Endothelial cell of umbilical vein (primary cell): ENCODE data around the gene CROCC2. TPM values are rescaled to one million over a fixed set of nuclear protein-coding genes. Genes with fewer than 3 reads are reported as not detected.

Experiments used
- BruUV-seq: library from RNA; stranded (reverse); fragments of 400-500 nt; replicated peaks from 2 replicates; lab custom pipeline; 2021; lab: Mats Ljungman, UMichigan
- CTCF ChIA-PET: fragments of 300-600, 350-600 bp; sonication (Branson Sonifier 250); formaldehyde crosslinking; loops from one replicate; lab custom pipeline; 2021; ENCODE audit warnings: antibody characterized with exemption, inconsistent platforms; lab: Charles Lee
- POLR2A ChIA-PET: fragments of 300-600, 350-600 bp; sonication (Branson Sonifier 250); formaldehyde crosslinking; loops from one replicate; lab custom pipeline; 2021; ENCODE audit warnings: antibody characterized with exemption, inconsistent platforms; lab: Charles Lee
- DNase-seq: peaks from one replicate; pipeline ENCODE4 v3.0.0-alpha.2; 2011; ENCODE audit warnings: low read depth, low spot score
- FAIRE-seq: peaks from 2 replicates; lab custom pipeline; 2011; peaks lifted over from hg19 to GRCh38; lab: Jason Lieb, UNC
- H2AFZ ChIP-seq: 2 replicates; pipeline ENCODE4 v1.6.0; 2012; ENCODE audit warnings: low read depth, low read length, control low read depth, inconsistent platforms
- H3K27ac ChIP-seq: 2 replicates; pipeline ENCODE4 v1.5.1; 2011; ENCODE audit warnings: low read depth, mild to moderate bottlenecking, control low read depth, low read length, moderate library complexity; ENCODE audit not compliant: insufficient read depth
- H3K27me3 ChIP-seq, 2 experiments: 2 replicates each; pipeline versions ENCODE4 v1.6.0 to v1.6.1; 2011; ENCODE audit warnings: low read length in 2 of 2, mixed read lengths in 1 of 2; ENCODE audit not compliant: control insufficient read depth in 2 of 2, insufficient read depth in 2 of 2
- H3K36me3 ChIP-seq, 2 experiments: 2 replicates in 1 of 2; 3 replicates in 1 of 2; pipeline ENCODE4 v1.5.1; 2011; ENCODE audit warnings: low read length in 2 of 2, mild to moderate bottlenecking in 1 of 2, moderate library complexity in 1 of 2; ENCODE audit not compliant: control insufficient read depth in 2 of 2, insufficient read depth in 2 of 2; ENCODE audit errors: extremely low read depth in 1 of 2
- H3K4me1 ChIP-seq: 3 replicates; pipeline ENCODE4 v1.5.1; 2011; ENCODE audit warnings: mild to moderate bottlenecking, low read length; ENCODE audit not compliant: control insufficient read depth, insufficient read depth; ENCODE audit errors: extremely low read depth
- H3K4me2 ChIP-seq: 2 replicates; pipeline ENCODE4 v1.6.1; 2011; ENCODE audit warnings: low read length, control low read depth, mixed read lengths; ENCODE audit not compliant: insufficient read depth
- H3K4me3 ChIP-seq, 3 experiments: fragments of 200-600 bp in 1 of 3; sonication (generic), shearing (Covaris generic) in 1 of 3; replicated peaks in 1 of 3; 2 replicates each; pipeline ENCODE4 v1.5.1; 2011 to 2016; ENCODE audit warnings: control low read depth in 3 of 3, low read length in 3 of 3, mild to moderate bottlenecking in 2 of 3, inconsistent platforms in 1 of 3, low read depth in 1 of 3, moderate library complexity in 1 of 3; ENCODE audit not compliant: insufficient read depth in 1 of 3
- H3K79me2 ChIP-seq: 2 replicates; pipeline ENCODE4 v1.6.0; 2012; ENCODE audit warnings: low read length, inconsistent platforms; ENCODE audit not compliant: control insufficient read depth, insufficient read depth
- H3K9ac ChIP-seq: replicated peaks from 2 replicates; pipeline ENCODE3; 2011; ENCODE audit warnings: low read length, control low read depth; ENCODE audit not compliant: insufficient read depth; ENCODE audit errors: extremely low read depth
- H3K9me1 ChIP-seq: replicated peaks from 3 replicates; pipeline ENCODE4 v1.6.0; 2011; ENCODE audit warnings: mild to moderate bottlenecking, low read length; ENCODE audit not compliant: control insufficient read depth, insufficient read depth; ENCODE audit errors: extremely low read depth
- H3K9me3 ChIP-seq: replicated peaks from 2 replicates; pipeline ENCODE4 v1.5.1; 2012; ENCODE audit warnings: low read length, inconsistent platforms; ENCODE audit not compliant: control insufficient read depth, insufficient read depth
- H4K20me1 ChIP-seq: replicated peaks from 2 replicates; pipeline ENCODE3; 2011; ENCODE audit warnings: mild to moderate bottlenecking, low read length; ENCODE audit not compliant: control insufficient read depth, insufficient read depth; ENCODE audit errors: extremely low read depth
- EZH2 ChIP-seq: IDR thresholded peaks from 2 replicates; pipeline ENCODE4 v1.6.1; 2012; ENCODE audit warnings: borderline replicate concordance, low read depth, mild to moderate bottlenecking, moderate library complexity, low read length, inconsistent platforms; ENCODE audit not compliant: severe bottlenecking
- FOS ChIP-seq: IDR thresholded peaks from 2 replicates; pipeline ENCODE4 v1.6.1; 2011; ENCODE audit warnings: mild to moderate bottlenecking, low read length, moderate library complexity, borderline replicate concordance; ENCODE audit not compliant: insufficient read depth
- GATA2 ChIP-seq: IDR thresholded peaks from 2 replicates; pipeline ENCODE4 v1.7.0; 2011; ENCODE audit warnings: low read depth, mild to moderate bottlenecking, moderate library complexity, mixed read lengths, low read length; ENCODE audit not compliant: insufficient read length, insufficient read depth
- JUN ChIP-seq: IDR thresholded peaks from 2 replicates; pipeline ENCODE4 v1.6.1; 2011; ENCODE audit warnings: borderline replicate concordance, low read depth; ENCODE audit not compliant: insufficient read length, insufficient read depth
- MAX ChIP-seq: IDR thresholded peaks from 2 replicates; pipeline ENCODE4 v1.6.1; 2011; ENCODE audit not compliant: insufficient read depth, insufficient read length
- MYC ChIP-seq: IDR thresholded peaks from one replicate; pipeline ENCODE4 v1.6.1; 2011; ENCODE audit warnings: mild to moderate bottlenecking, low read depth, low read length
- POLR2A ChIP-seq: IDR thresholded peaks from 2 replicates; pipeline ENCODE4 v1.6.1; 2012; ENCODE audit warnings: low read depth, mild to moderate bottlenecking, control low read depth, low read length
- POLR2AphosphoS5 ChIP-seq: IDR thresholded peaks from 2 replicates; pipeline ENCODE4 v1.6.1; 2012; ENCODE audit warnings: low read depth, mild to moderate bottlenecking, control low read depth, low read length, moderate library complexity; ENCODE audit not compliant: insufficient read depth
- dilution Hi-C: fragments of 300-500 bp; cut with MboI; formaldehyde crosslinking; loops from one replicate; pipeline ENCODE4 v1.15.0; 2019; ENCODE audit warnings: low sequenced_read_pairs; ENCODE audit not compliant: extremely low pct_ligation_motif_present
- intact Hi-C: fragments of 100-400 bp; cut with micrococcal nuclease; formaldehyde crosslinking; loops from one replicate; pipeline ENCODE4 v1.10.0; 2022
- polyA plus RNA-seq, 4 experiments: library from polyadenylated mRNA; depleted of rRNA in 3 of 4; stranded (reverse) in 3 of 4; unstranded in 1 of 4; fragments of >200 nt; gene quantifications; 2 replicates each; pipeline versions ENCODE4 v1.2.1 to v1.2.3, GENCODE V29; 2011 to 2012; ENCODE audit warnings: missing spikeins in 1 of 4
- total RNA-seq: library from RNA; stranded (reverse); gene quantifications from 2 replicates; pipeline ENCODE4 v1.2.3, GENCODE V29; 2021

CROCC2 gene
- total and polyA plus RNA-seq, 2 donors (not counting 3 experiments of a cell fraction or from before 2014, with no cell fraction given): not detected

- Histone ChIP-seq H3K36me3 (no peaks in the 10 kb centered on the region), H4K20me1 (no peaks in the 10 kb centered on the region), H2AFZ (no peak overlapping the region), H3K27ac (no peak overlapping the region), H3K9ac (no peak overlapping the region), H3K79me2 (no peaks in the 10 kb centered on the region), H3K4me1 (no peaks in the 10 kb centered on the region), H3K4me3 (no peak overlapping the region), H3K27me3 (no peaks in the 10 kb centered on the region), H3K9me3 (no peaks in the 10 kb centered on the region), H3K9me1 (no peaks in the 10 kb centered on the region), H3K4me2 (no peak overlapping the region)
- BruUV-seq: no TSS peak
- TF ChIP-seq MYC: no peak
- no peak for TF ChIP-seq JUN
- TF ChIP-seq FOS: no peak
- no peak for TF ChIP-seq MAX
- TF ChIP-seq EZH2: no peak
- TF ChIP-seq POLR2A: no peak
- TF ChIP-seq GATA2: no peak
- no peak for TF ChIP-seq POLR2AphosphoS5
- intact Hi-C loops: no loop called here
- FAIRE-seq (no peak), DNase-seq (no peak)
- POLR2A ChIA-PET: no interaction called here
- dilution Hi-C loops: no loop called here
- CTCF ChIA-PET: interaction anchor here (1.5 kb wide), 1 partner anchor 59 kb away, joined by 3 read pairs; no protein-coding TSS in a partner anchor
These were observed 24.0 kb downstream of the CROCC2 start for GRCh38 chr2:240930096-240930630.
